ENCODE measurements around the gene TNFSF10. TPM values are rescaled to one million over a fixed set of nuclear protein-coding genes. Genes with fewer than 3 reads are reported as not detected.

TNFSF10 gene
- total and polyA plus RNA-seq, 2 of the 8 experiments (the other 6 are each of a cell fraction or from before 2014, with no cell fraction given): 0.06 TPM; not detected in 1

DNA sequence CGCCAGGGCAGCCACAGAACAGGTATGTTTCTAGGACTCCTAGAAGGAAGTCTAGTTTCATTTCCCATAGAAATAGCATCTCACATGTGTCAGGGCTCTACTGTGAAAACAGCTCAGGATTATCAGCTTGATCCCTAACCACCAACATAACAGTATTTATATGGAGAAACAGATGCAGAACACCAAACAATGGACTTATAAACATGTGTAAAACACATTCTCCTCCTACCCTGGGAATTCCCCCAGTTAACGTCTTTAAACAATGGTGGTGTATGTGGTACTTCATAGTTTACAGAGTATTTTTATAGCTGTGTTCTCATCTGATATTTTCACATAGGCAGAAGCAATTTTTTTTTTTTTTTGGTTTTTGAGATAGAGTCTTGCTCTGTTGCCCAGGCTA lies 9.7 kb downstream of the TNFSF10 start (continued):
- TF ChIP-seq, protein P1, sequence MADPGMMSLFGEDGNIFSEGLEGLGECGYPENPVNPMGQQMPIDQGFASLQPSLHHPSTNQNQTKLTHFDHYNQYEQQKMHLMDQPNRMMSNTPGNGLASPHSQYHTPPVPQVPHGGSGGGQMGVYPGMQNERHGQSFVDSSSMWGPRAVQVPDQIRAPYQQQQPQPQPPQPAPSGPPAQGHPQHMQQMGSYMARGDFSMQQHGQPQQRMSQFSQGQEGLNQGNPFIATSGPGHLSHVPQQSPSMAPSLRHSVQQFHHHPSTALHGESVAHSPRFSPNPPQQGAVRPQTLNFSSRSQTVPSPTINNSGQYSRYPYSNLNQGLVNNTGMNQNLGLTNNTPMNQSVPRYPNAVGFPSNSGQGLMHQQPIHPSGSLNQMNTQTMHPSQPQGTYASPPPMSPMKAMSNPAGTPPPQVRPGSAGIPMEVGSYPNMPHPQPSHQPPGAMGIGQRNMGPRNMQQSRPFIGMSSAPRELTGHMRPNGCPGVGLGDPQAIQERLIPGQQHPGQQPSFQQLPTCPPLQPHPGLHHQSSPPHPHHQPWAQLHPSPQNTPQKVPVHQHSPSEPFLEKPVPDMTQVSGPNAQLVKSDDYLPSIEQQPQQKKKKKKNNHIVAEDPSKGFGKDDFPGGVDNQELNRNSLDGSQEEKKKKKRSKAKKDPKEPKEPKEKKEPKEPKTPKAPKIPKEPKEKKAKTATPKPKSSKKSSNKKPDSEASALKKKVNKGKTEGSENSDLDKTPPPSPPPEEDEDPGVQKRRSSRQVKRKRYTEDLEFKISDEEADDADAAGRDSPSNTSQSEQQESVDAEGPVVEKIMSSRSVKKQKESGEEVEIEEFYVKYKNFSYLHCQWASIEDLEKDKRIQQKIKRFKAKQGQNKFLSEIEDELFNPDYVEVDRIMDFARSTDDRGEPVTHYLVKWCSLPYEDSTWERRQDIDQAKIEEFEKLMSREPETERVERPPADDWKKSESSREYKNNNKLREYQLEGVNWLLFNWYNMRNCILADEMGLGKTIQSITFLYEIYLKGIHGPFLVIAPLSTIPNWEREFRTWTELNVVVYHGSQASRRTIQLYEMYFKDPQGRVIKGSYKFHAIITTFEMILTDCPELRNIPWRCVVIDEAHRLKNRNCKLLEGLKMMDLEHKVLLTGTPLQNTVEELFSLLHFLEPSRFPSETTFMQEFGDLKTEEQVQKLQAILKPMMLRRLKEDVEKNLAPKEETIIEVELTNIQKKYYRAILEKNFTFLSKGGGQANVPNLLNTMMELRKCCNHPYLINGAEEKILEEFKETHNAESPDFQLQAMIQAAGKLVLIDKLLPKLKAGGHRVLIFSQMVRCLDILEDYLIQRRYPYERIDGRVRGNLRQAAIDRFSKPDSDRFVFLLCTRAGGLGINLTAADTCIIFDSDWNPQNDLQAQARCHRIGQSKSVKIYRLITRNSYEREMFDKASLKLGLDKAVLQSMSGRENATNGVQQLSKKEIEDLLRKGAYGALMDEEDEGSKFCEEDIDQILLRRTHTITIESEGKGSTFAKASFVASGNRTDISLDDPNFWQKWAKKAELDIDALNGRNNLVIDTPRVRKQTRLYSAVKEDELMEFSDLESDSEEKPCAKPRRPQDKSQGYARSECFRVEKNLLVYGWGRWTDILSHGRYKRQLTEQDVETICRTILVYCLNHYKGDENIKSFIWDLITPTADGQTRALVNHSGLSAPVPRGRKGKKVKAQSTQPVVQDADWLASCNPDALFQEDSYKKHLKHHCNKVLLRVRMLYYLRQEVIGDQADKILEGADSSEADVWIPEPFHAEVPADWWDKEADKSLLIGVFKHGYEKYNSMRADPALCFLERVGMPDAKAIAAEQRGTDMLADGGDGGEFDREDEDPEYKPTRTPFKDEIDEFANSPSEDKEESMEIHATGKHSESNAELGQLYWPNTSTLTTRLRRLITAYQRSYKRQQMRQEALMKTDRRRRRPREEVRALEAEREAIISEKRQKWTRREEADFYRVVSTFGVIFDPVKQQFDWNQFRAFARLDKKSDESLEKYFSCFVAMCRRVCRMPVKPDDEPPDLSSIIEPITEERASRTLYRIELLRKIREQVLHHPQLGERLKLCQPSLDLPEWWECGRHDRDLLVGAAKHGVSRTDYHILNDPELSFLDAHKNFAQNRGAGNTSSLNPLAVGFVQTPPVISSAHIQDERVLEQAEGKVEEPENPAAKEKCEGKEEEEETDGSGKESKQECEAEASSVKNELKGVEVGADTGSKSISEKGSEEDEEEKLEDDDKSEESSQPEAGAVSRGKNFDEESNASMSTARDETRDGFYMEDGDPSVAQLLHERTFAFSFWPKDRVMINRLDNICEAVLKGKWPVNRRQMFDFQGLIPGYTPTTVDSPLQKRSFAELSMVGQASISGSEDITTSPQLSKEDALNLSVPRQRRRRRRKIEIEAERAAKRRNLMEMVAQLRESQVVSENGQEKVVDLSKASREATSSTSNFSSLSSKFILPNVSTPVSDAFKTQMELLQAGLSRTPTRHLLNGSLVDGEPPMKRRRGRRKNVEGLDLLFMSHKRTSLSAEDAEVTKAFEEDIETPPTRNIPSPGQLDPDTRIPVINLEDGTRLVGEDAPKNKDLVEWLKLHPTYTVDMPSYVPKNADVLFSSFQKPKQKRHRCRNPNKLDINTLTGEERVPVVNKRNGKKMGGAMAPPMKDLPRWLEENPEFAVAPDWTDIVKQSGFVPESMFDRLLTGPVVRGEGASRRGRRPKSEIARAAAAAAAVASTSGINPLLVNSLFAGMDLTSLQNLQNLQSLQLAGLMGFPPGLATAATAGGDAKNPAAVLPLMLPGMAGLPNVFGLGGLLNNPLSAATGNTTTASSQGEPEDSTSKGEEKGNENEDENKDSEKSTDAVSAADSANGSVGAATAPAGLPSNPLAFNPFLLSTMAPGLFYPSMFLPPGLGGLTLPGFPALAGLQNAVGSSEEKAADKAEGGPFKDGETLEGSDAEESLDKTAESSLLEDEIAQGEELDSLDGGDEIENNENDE (IDR thresholded peaks at IDR 0.05; ENCODE audit: insufficient replicate concordance, low read length): no peak
- TF ChIP-seq GABPA (IDR thresholded peaks at IDR 0.05; ENCODE audit: borderline replicate concordance, insufficient read depth, low read length): no peak
- TF ChIP-seq RXRA (IDR thresholded peaks at IDR 0.05; ENCODE audit: insufficient read depth, low read depth, low read length): no peak
- TF ChIP-seq YY1 (IDR thresholded peaks at IDR 0.05; ENCODE audit: low read depth, low read length): no peak
- TF ChIP-seq POLR2AphosphoS5 (IDR thresholded peaks at IDR 0.05; ENCODE audit: low read depth, low read length): no peak
- no peak for TF ChIP-seq SIRT6 (IDR thresholded peaks at IDR 0.05; ENCODE audit: low read length)
- TF ChIP-seq, protein P2, sequence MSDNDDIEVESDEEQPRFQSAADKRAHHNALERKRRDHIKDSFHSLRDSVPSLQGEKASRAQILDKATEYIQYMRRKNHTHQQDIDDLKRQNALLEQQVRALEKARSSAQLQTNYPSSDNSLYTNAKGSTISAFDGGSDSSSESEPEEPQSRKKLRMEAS (IDR thresholded peaks at IDR 0.05): no peak
- TF ChIP-seq EP300 (IDR thresholded peaks at IDR 0.05; ENCODE audit: borderline replicate concordance in 1 of 2, low read depth in 2 of 2, low read length in 2 of 2): no peak
- no peak for TF ChIP-seq SP4 (IDR thresholded peaks at IDR 0.05; ENCODE audit: low read length)
- TF ChIP-seq KDM1A (IDR thresholded peaks at IDR 0.05; ENCODE audit: borderline replicate concordance, low read length): no peak
- TF ChIP-seq SIX5 (IDR thresholded peaks at IDR 0.05; ENCODE audit: low read depth, low read length): no peak
- no peak for TF ChIP-seq CHD2 (IDR thresholded peaks at IDR 0.05; ENCODE audit: low read length)

Measured in H1 (cell line).